ENCODE data around the gene SLC22A12. TPM values are rescaled to one million over a fixed set of nuclear protein-coding genes. Genes with fewer than 3 reads are reported as not detected.

The SLC22A12 gene
- total and polyA plus RNA-seq, 2 donors (not counting 3 experiments of a cell fraction or from before 2014, with no cell fraction given) = not detected

GRCh38 chr11:64580412-64580811 is 10.6 kb upstream of the SLC22A12 start:
- Histone ChIP-seq H3K9me1 (replicated peaks; ENCODE audit: control insufficient read depth, extremely low read depth, insufficient read depth, low read length) (no peaks in the 10 kb centered on the region), H3K36me3 (ENCODE audit: control insufficient read depth in 2 of 2, extremely low read depth in 1 of 2, insufficient read depth in 2 of 2, low read length in 2 of 2) (no peaks in the 10 kb centered on the region), H3K9me3 (replicated peaks; ENCODE audit: control insufficient read depth, insufficient read depth, low read length) (no peaks in the 10 kb centered on the region), H4K20me1 (replicated peaks; ENCODE audit: control insufficient read depth, extremely low read depth, insufficient read depth, low read length) (no peaks in the 10 kb centered on the region), H2AFZ (ENCODE audit: low read depth, low read length) (no peak overlapping the region), H3K9ac (replicated peaks; ENCODE audit: extremely low read depth, insufficient read depth, low read length) (no peak overlapping the region), H3K4me2 (ENCODE audit: insufficient read depth, low read length) (no peak overlapping the region), H3K27me3 (ENCODE audit: control insufficient read depth in 2 of 2, insufficient read depth in 2 of 2, low read length in 2 of 2) (peaks cover 0 to 7% of the 10 kb centered on the region in 2 experiments), H3K4me1 (ENCODE audit: control insufficient read depth, extremely low read depth, insufficient read depth, low read length) (no peaks in the 10 kb centered on the region), H3K79me2 (ENCODE audit: control insufficient read depth, insufficient read depth, low read length) (no peaks in the 10 kb centered on the region), H3K4me3 (replicated peaks in 1 of 3; ENCODE audit: insufficient read depth in 1 of 3, low read depth in 1 of 3, low read length in 3 of 3) (no peak overlapping the region), H3K27ac (ENCODE audit: insufficient read depth, low read depth, low read length) (no peak overlapping the region)
- POLR2A ChIA-PET = no interaction called here
- TF ChIP-seq POLR2A (IDR thresholded peaks at IDR 0.05; ENCODE audit: low read depth, low read length) = no peak
- TF ChIP-seq JUN (IDR thresholded peaks at IDR 0.05; ENCODE audit: borderline replicate concordance, insufficient read depth, insufficient read length, low read depth) = no peak
- TF ChIP-seq POLR2AphosphoS5 (IDR thresholded peaks at IDR 0.05; ENCODE audit: insufficient read depth, low read depth, low read length) = no peak
- no peak for TF ChIP-seq CTCF (IDR thresholded peaks at IDR 0.05; ENCODE audit: extremely low read depth in 1 of 2, insufficient read depth in 1 of 2, low read depth in 1 of 2, low read length in 2 of 2)
- no peak for TF ChIP-seq GATA2 (IDR thresholded peaks at IDR 0.05; ENCODE audit: insufficient read depth, insufficient read length, low read depth, low read length)
- TF ChIP-seq MAX (IDR thresholded peaks at IDR 0.05; ENCODE audit: insufficient read depth, insufficient read length) = no peak
- TF ChIP-seq FOS (IDR thresholded peaks at IDR 0.05; ENCODE audit: borderline replicate concordance, insufficient read depth, low read length) = no peak
- dilution Hi-C loops (cut with MboI; ENCODE audit: extremely low pct_ligation_motif_present, low sequenced_read_pairs) (no loop called here), intact Hi-C loops (cut with micrococcal nuclease) (no loop called here)
- FAIRE-seq (no peak), DNase-seq (ENCODE audit: low read depth, low spot score) (no peak)
- CTCF ChIA-PET = interaction anchor here (1.2 to 2.0 kb wide), 2 partner anchors 9 to 132 kb away, joined by 3 to 6 read pairs; no protein-coding TSS in a partner anchor
- no TSS peak for BruUV-seq (replicated peaks)
